HG03139 (cell line): ENCODE measurements around the gene GPR34.

ENCODE experiments used
- ATAC-seq: cut with Tn5 transposase; IDR thresholded peaks from one replicate; pipeline ENCODE4 v1.9.1; 2021; ENCODE audit not compliant: unreplicated experiment

Gene GPR34

GRCh38 chrX:41732260-41732659 lies 43.5 kb downstream of the GPR34 start:
- no peak for ATAC-seq

DNA sequence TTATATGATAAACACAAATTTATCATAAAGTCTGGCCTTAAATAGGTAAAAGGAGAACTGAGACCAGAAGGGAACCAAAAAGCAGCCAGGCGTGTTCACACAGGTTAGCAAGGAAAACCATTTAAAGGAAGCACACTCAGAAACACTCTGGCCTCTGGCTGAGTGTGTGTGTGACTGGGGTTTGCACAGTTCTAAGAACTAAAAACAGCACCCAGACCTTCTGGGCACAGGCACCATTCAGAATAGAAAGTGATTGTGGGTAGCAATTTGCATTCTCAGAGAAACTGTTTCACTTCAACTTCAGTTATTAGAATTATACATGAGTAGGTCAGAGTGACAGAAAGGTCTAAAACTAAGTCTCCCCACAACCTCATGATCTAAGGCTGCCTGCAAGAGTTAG lies 45.2 kb downstream of the GPR34 start:
- ATAC-seq, result peak; percentile 98

DNA sequence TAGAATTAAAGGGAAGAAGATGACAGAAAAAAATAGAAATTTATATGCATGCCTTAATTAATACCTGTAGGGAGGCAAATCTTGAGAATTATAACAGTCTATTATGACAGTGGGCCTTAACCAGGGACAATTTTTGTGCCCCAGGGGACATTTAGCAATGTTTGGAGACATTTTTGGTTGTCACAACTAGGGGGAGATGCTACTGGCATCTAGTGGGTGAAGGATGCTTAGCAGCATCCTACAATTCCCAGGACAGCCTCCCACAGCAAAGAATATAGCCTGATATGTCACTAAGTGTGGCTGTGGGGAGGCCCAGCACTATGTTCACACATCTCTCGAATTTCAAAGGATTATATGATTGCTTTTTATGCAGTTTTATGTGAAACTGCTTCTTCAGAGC lies 45.8 kb downstream of the GPR34 start:
- ATAC-seq, result no peak

DNA sequence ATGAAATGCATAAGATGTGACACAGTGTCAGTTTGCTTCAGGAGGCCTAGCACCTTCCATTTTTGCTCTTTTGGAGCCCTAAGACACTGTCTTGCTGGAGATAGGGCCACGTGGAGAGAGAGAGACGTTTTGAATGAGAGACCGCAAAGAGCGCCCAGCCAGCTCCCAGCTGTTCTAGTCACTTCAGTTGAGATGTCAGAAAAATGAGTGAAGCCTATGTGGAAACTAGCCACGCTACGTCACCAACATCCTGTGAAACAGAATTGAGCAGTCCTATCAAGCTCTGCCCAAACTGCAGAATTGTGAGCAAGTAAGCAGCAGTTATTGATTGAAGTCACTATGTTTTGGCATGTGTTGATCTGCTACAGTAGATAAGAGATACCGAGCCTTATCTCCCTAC lies 48.3 kb downstream of the GPR34 start:
- no peak for ATAC-seq

DNA sequence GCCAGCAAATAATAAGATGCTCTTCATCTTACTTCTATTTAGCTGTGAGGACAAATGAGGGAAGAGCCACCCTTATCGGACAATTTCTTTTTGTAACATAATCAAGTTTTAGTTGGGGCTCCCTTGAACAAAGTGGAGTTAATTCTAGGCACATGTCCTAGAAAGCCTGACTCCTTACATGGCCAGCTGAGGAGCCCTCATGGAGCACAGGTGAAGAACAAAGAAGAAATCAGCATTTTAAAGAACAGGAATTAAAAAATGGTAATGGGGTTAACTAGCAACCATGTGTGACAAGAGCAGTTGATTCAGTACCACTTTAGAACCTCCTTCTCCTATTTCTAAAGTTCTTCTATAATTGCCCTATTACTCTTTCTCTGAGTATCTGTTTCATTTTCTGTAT lies 51.1 kb downstream of the GPR34 start:
- no peak for ATAC-seq
